Fibroblast of upper back skin (primary cell): Measurements from ENCODE around the gene LRBA.
"Not testable (repeated sequence)": the region's sequence is repeated elsewhere in the genome, so short reads cannot be mapped to it uniquely, and the experiment has no call there.

Source experiments
- DNase-seq: peaks from one replicate; pipeline ENCODE4 v3.0.0-alpha.2; 2013

LRBA gene

GRCh38 chr4:150938417-150938816 lies 76.7 kb downstream of the LRBA start:
- DNase-seq = no peak

DNA sequence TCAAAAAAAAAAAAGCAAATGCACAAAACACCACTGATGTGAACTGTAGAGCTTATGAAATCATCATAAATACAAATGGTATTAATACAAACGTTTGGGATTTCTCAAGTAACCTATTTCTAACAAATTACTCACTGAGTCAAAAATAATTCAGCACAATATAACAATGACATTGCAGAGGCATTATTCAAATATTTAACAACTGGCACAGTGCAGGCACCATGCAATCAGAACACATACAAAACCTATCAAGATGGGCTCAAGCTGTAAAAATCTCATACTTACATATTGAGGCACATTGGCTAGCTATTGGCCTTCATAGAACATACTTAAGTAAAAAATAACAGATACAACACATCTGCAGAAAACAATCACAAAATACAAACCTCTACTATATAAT lies 81.1 kb downstream of the LRBA start:
- DNase-seq = no peak

DNA sequence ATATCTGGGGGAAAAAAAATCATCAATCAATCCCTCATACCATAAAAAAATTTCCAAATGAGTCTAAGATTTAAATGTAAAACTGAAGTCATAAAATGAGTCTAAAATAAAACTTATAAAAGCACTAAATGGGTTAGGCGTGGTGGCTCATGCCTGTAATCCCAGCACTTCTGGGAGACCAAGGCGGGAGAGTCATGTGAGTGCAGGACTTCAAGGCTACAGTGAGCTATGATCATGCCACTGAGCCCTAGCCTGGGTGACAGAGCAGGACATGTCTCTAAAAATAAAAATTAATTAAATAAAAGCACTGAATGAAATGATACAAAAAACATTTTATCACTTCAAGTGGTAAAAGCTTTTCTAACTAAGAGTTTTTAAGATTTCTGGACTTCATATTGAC lies 83.3 kb downstream of the LRBA start:
- no peak for DNase-seq

- no peak for DNase-seq
Measured at GRCh38 chr4:150931005-150931404, 84.1 kb downstream of the LRBA start.

DNA sequence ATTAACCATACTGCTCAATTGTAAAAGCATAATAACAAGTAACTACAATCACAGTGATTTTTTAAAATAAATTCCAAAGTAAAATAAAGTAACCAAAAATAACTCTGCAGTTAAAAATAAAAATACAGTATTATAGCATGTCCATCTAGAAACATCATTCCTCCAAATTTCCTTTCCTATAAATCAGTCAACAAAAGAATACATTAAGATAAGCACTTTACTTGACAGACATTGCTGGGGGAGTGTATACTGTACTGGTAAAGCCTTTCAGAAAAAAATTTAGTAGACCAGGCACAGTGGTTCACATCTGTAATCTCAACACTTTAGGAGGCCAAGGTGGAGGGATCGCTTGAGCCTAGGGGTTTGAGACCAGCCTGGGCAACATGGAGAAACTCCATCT lies 91.1 kb downstream of the LRBA start:
- DNase-seq = no peak

DNA sequence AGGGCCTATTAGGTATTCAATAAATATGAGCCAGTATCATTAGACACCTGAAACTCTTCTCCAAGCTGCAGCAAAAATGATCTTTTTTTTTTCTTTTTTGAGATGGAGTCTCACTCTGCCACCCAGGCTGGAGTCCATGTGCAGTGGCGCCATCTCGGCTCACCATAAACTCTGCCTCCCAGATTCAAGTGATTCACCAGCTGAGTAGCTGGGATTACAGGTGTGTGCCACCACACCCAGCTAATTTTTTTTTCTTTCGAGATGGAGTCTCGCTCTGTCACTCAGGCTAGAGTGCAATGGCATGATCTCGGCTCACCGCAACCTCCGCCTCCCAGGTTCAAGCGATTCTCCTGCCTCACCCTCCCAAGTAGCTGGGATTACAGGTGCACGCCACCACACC lies 93.6 kb downstream of the LRBA start:
- not testable (repeated sequence) for DNase-seq

GRCh38 chr4:150918562-150918961 lies 96.5 kb downstream of the LRBA start:
- not testable (repeated sequence) for DNase-seq

DNA sequence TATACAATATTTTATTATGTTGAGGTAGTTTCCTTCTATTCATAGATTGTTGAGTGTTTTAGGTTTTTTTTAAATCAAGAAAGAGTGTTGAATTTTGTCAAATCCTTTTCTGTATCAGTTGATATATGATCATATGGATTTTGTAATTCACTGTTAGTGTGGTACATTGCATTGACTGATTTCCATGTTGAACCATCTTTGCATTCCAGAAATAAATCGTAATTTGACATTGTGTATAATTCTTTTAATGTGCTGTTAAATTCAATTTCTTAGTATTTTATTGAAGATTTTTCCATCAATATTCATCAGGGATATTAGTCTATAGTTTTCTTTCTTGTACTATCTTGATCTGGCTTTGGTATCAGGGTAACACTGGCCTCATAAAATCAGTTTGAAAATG lies 103.8 kb downstream of the LRBA start:
- DNase-seq = no peak

DNA sequence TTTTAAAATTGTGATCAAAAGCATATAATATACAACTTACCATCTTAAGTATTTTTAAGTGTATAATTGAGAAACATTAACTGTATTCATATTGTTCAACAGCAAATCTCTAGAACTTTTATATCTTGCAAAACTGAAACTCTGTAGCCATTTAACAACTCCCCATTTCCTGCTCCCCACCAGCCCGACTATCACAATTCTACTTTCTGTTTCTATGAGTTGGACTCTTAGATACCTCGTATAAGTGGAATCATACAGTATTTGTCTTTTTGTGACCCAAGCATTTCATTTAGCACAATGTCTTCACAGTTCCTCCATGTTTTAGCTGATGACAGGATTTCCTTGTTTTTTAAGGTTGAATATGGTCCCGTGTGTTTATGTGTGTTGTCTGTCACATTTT lies 106.0 kb downstream of the LRBA start:
- DNase-seq = no peak

DNA sequence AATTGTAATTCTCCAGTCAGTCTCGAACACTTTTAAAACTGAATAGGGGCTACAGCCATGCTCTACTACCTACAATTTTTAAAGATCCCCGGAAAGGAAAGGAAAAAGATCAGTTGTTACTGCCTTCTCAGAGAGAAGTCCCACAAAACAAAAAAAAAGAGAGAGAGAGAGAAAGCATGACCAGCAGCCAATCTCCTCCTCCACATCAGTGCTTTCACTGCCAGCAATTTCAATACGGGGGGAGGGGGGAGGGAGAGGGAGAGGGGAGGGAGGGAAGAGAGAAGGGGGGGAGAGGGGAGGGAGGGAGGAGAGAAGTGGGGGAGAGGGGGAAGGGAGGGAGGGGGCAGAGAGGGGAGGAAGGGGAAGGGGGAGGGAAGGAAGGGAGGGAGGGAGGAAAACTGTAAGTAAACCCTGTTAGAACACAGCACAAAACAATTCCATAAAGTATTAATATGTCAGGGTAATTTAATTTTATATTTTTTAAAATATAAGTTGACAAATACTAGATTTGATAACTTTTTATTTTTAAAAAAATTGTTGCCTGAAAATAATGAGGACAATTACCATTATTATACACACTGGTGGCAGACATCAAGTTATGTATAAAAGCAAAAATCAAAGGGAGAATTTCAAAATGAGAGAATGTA lies 108.0 kb downstream of the LRBA start:
- DNase-seq = no peak

- DNase-seq = no peak
Measured at GRCh38 chr4:150904671-150905070, 110.4 kb downstream of the LRBA start.

DNA sequence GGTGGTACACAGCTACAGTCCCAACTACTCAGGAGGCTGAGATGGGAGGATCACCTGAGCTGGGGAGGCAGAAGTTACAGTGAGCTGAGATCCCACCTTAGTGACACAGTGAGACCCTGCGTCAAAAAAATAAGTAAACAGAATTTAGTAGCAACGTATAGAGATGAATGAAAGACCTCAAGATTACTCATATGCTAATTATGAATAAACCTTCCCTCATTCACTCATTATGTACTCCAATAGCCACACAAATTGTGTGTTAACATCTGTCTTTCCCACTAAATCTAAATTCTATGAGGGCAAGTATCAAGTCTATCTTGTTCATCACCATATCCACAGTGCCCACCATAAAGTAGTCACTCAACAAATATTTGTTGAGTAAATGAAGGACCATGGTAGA lies 111.5 kb downstream of the LRBA start:
- no peak for DNase-seq

- DNase-seq = no peak
Measured at GRCh38 chr4:150896497-150896896, 118.6 kb downstream of the LRBA start.

DNA sequence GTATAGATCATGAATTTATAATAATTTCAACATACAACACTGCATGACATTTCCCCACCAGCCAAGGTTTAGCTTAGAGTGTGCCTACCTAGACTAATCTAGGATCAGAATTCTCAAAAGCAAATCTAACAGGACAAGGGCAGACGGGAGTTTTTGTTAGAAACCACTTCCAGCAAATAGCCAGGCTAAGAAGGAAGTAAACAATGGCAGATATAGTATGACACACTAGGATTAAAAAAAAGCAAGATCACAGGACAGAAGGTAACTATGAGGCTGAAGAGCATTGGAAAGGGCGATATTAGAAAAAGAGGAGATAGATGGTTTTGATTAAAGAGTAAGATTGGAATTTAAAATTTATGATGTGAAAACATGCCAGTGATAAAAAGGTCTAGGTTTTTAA lies 124.8 kb downstream of the LRBA start:
- DNase-seq = no peak

DNA sequence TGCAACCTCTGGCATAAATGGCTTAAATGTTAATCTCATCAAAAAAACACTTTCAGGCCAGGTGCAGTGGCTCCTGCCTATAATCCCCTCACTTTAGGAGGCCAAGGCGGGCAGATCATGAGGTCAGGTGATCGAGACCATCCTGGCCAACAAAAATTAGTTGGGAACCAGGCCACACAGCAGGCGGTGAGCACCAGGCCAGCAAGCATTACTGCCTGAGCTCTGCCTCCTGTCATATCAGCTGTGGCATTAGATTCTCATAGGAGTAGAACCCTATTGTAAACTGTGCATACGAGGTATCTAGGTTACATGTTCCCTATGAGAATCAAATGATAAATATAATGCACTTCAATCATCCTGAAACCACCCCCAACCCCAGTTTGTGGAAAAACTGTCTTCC lies 125.8 kb downstream of the LRBA start:
- no peak for DNase-seq

GRCh38 chr4:150888625-150889024 lies 126.5 kb downstream of the LRBA start:
- DNase-seq = no peak

GRCh38 chr4:150888217-150888616 lies 126.9 kb downstream of the LRBA start:
- DNase-seq = no peak

GRCh38 chr4:150886597-150886996 lies 128.5 kb downstream of the LRBA start:
- DNase-seq = no peak

- DNase-seq = no peak
Measured at GRCh38 chr4:150884625-150885024, 130.5 kb downstream of the LRBA start.

GRCh38 chr4:150875367-150875766 lies 139.7 kb downstream of the LRBA start:
- no peak for DNase-seq

DNA sequence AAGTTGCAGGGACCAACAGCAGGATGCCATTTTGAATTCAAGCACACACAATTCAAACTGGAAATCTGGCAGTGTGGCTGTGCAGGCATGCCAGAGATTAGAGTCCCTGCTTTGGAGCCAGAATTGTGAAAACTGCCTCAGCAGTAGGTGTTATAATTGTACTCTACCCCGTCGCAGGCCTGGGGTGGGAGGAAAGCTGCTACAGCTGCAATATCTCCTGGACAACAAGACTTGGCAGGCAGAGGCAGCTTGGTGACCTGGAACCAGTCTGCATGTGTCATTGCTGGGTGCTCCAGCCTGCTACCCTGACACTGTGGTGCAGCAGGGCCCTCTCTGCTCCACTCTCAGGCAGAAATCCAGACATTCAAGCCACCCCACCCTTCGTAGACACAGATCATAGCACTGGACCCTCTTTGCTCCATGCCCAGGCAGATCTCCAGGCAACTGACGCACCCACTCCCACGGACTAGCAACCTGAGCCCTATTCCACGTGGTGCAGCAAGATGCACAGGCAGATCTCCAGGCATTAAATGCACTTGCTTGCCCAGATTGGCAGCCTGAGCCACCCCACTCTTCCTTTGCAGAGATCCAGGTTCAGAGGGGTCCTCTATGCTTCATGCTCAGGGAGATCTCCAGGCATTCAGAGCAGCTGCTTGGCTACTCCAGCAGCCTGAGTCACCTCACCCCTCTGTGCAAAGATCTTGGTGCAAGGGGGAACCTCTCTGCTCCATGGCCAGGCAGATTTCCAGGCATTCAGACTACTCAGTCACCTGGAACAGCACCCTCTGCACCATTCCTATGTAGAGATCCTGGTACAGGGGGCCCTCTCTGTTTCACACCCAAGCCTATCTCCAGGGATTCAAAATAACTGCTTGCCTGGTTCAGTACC lies 140.5 kb downstream of the LRBA start:
- DNase-seq = no peak

DNA sequence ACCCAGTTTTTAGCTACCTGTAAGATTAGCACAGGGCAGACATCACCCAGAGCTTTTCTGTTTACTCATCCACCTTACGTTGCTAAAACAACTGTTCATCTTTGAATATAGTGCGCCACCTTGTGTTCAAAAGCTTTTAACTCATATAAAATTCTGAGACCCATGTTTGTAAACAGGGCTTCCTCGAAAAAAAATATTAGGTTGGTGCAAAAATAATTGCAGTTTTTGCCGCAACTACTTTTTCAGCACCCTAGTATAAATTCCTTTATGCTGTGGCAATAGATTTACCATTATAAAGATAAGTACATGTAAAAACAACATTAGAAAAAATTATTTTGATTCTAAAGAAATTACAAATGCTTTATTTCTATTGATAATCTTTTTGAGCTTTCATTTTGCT lies 147.9 kb downstream of the LRBA start:
- peak; percentile 76 for DNase-seq

DNA sequence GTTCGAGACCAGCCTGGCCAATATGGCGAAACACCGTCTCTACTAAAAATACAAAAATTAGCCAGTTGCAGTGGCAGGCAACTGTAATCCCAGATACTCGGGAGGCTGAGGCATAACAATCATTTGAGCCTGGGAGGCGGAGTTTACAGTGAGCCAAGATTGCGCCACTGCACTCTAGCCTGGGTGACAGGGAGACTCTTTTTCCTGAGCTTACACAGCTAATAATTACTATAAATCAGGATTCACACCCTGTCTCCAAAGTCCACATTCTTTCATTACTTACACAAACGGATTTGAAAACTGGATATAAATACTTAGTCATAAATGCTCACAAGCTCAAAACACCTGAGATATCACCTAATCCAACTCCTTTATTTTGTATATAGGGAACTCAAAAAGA lies 151.6 kb downstream of the LRBA start:
- DNase-seq = no peak

DNA sequence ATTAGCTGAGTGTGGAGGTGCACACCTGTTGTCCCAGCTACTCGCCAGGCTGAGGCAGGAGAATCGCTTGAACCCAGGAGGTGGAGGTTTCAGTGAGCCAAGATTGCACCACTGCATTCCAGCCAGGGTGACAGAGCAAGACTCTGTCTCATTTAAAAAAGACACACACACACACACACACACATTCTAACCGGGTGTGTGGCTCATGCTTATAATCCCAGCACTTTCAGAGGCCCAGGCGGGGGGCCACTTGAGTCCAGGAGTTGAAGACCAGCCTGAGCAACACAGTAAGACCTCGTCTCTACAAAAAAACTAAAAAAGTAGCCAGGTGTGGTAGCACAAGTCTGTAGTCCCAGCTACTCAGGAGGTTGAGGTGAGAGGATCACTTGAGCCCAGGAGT lies 152.3 kb downstream of the LRBA start:
- DNase-seq = no peak

- no peak for DNase-seq
Measured at GRCh38 chr4:150859453-150859852, 155.6 kb downstream of the LRBA start.
